Astrocyte (in vitro differentiated cells and primary cell): ENCODE measurements around the gene CLCF1.

Source experiments
- EZH2 ChIP-seq: IDR thresholded peaks from 2 replicates; pipeline ENCODE4 v1.6.1; 2012; ENCODE audit warnings: mild to moderate bottlenecking, low read length, inconsistent platforms; ENCODE audit not compliant: insufficient read depth
- TF ChIP-seq, protein P1 (sequence below): IDR thresholded peaks from 2 replicates; pipeline ENCODE4 v1.5.1; 2011; ENCODE audit warnings: low read depth, mild to moderate bottlenecking, inconsistent platforms, low read length, moderate library complexity; ENCODE audit not compliant: insufficient read depth

GRCh38 chr11:67412495-67413179, 39.2 kb upstream of the CLCF1 start:
- TF ChIP-seq, protein P1, sequence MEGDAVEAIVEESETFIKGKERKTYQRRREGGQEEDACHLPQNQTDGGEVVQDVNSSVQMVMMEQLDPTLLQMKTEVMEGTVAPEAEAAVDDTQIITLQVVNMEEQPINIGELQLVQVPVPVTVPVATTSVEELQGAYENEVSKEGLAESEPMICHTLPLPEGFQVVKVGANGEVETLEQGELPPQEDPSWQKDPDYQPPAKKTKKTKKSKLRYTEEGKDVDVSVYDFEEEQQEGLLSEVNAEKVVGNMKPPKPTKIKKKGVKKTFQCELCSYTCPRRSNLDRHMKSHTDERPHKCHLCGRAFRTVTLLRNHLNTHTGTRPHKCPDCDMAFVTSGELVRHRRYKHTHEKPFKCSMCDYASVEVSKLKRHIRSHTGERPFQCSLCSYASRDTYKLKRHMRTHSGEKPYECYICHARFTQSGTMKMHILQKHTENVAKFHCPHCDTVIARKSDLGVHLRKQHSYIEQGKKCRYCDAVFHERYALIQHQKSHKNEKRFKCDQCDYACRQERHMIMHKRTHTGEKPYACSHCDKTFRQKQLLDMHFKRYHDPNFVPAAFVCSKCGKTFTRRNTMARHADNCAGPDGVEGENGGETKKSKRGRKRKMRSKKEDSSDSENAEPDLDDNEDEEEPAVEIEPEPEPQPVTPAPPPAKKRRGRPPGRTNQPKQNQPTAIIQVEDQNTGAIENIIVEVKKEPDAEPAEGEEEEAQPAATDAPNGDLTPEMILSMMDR: no peak
- TF ChIP-seq EZH2: no peak
